Colonic mucosa (tissue), 4 donors: ENCODE data around the gene CREG2. TPM values are rescaled to one million over a fixed set of nuclear protein-coding genes. Genes with fewer than 3 reads are reported as not detected.

Source experiments
- DNase-seq: peaks from one replicate; pipeline ENCODE4 v3.0.0-alpha.2; 2020
- H3K27ac ChIP-seq: fragments of 200-600 bp; one replicate; pipeline ENCODE4 v1.8.0; 2021
- H3K27me3 ChIP-seq: fragments of 200-600 bp; one replicate; pipeline ENCODE4 v1.8.0; 2021
- H3K36me3 ChIP-seq: fragments of 200-600 bp; one replicate; pipeline ENCODE4 v1.8.0; 2021
- H3K4me1 ChIP-seq: fragments of 200-600 bp; one replicate; pipeline ENCODE4 v1.8.0; 2021; ENCODE audit warnings: mild to moderate bottlenecking
- H3K4me3 ChIP-seq: fragments of 200-600 bp; one replicate; pipeline ENCODE4 v1.8.0; 2021
- H3K9ac ChIP-seq, 2 donors: one replicate each; pipeline ENCODE4 v1.7.0; 2013; ENCODE audit warnings: control low read depth in 2 of 2, low read depth in 2 of 2, low read length in 2 of 2
- H3K9me3 ChIP-seq: fragments of 200-600 bp; one replicate; pipeline ENCODE4 v1.8.0; 2021
- CTCF ChIP-seq: fragments of 200-600 bp; IDR thresholded peaks from one replicate; pipeline ENCODE4 v1.8.0; 2022; ENCODE audit warnings: antibody characterized with exemption, mild to moderate bottlenecking
- intact Hi-C: fragments of 100-400 bp; cut with DNase I; formaldehyde crosslinking; loops from one replicate; pipeline ENCODE4 v1.14.1; 2022
- total RNA-seq, 2 donors: library from RNA; stranded (reverse); fragmentation: NEBNext Ultra II Directional in 1 of 2; extraction: Animal tissue kit (Norgen Biotek cat#: 25700) in 1 of 2; gene quantifications; one replicate each; pipeline ENCODE4 v1.2.1, GENCODE V29; 2021
- donor health status: healthy.
- donor health status: DM: no; HTN: no; CAD: no.
- donor health status: DM: no; HTN: no; CAD: no.

CREG2 gene
- total RNA-seq, 2 donors from 2014 or later: 0.56 TPM; not detected in 1

DNA sequence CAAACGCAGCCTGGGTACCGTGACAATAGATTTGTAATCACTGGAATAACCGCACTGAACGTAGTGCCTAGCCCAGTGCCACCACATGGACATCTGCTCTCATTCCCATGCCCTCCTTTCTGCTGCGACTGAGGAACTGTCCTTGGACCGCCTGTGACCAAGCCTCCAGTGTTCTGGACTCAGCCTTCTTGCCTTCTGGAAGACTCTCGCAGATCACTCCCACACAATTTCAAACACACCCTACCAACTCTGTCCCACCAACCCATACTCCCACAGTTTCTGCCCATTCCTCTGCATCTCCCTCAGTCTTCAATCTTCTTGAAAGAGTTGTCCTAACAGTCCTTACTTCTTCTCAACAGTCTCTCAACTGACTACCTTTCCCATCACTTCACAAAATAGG lies 80.9 kb downstream of the CREG2 start:
- H3K4me1 ChIP-seq: no peaks in the 10 kb centered on the region
- H3K9me3 ChIP-seq: no peaks in the 10 kb centered on the region
- no peak for TF ChIP-seq CTCF
- H3K27me3 ChIP-seq: no peaks in the 10 kb centered on the region
- peak overlapping the region; percentile 91 for H3K27ac ChIP-seq
- H3K4me3 ChIP-seq: peak overlapping the region; percentile 85
- H3K36me3 ChIP-seq: no peaks in the 10 kb centered on the region
- intact Hi-C loops: no loop called here
- no peak for DNase-seq
- peak overlapping the region; percentile 48 to 58 for H3K9ac ChIP-seq

DNA sequence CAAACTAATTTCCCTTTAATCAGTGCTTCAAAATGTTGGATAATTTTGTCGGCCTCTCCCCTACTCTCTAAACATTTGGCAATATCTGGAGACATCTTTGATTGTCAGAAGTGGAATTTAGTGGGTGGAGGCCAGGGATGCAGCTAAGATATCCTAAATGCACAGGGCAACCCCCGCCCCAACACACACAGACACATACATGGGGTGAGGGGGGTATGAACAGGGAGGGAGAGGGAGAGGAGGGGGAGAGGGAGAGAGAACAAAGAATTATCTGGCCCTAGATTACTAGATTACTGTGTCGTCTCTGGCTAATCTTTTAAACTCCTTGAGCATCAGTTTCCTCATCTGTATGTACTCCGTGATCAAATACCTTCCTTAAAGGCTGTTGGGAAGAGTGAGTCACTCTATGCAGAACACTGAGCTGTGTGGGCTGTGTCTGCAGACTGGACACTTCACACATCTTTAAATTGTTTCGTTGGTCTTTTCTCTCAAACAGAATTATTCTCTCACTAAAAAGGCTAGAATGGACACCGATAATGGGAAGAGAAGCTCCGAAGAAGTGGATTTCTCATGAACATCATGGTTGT lies 81.7 kb downstream of the CREG2 start:
- no peak for DNase-seq
- no peaks in the 10 kb centered on the region for H3K27me3 ChIP-seq
- intact Hi-C loops: no loop called here
- no peak for TF ChIP-seq CTCF
- no peak overlapping the region for H3K27ac ChIP-seq
- H3K4me1 ChIP-seq: no peaks in the 10 kb centered on the region
- H3K4me3 ChIP-seq: no peak overlapping the region
- peak overlapping the region in 1 of 2 donors; percentile 48 for H3K9ac ChIP-seq
- no peaks in the 10 kb centered on the region for H3K9me3 ChIP-seq
- no peaks in the 10 kb centered on the region for H3K36me3 ChIP-seq

GRCh38 chr2:101305035-101305434 lies 82.3 kb downstream of the CREG2 start:
- no peak for TF ChIP-seq CTCF
- Histone ChIP-seq H3K4me1 (no peaks in the 10 kb centered on the region), H3K27ac (no peak overlapping the region), H3K9me3 (no peaks in the 10 kb centered on the region), H3K27me3 (no peaks in the 10 kb centered on the region), H3K36me3 (no peaks in the 10 kb centered on the region), H3K9ac (no peak overlapping the region), H3K4me3 (no peak overlapping the region)
- DNase-seq: no peak
- intact Hi-C loops: no loop called here

- Histone ChIP-seq H3K27ac (no peak overlapping the region), H3K9me3 (no peaks in the 10 kb centered on the region), H3K4me3 (no peak overlapping the region), H3K4me1 (no peaks in the 10 kb centered on the region), H3K27me3 (no peaks in the 10 kb centered on the region), H3K36me3 (no peaks in the 10 kb centered on the region), H3K9ac (no peak overlapping the region)
- no peak for DNase-seq
- intact Hi-C loops: no loop called here
- no peak for TF ChIP-seq CTCF
Measured at GRCh38 chr2:101303688-101304087, 83.6 kb downstream of the CREG2 start.

GRCh38 chr2:101302016-101302415 lies 85.3 kb downstream of the CREG2 start:
- Histone ChIP-seq H3K4me1 (no peaks in the 10 kb centered on the region), H3K27me3 (no peaks in the 10 kb centered on the region)

More at GRCh38 chr2:101302016-101302415, 85.3 kb downstream of the CREG2 start:
- no peak for TF ChIP-seq CTCF
- Histone ChIP-seq H3K36me3 (no peaks in the 10 kb centered on the region), H3K4me3 (no peak overlapping the region), H3K27ac (no peak overlapping the region), H3K9me3 (no peaks in the 10 kb centered on the region), H3K9ac (no peak overlapping the region)
- no peak for DNase-seq
- intact Hi-C loops: no loop called here
